Activated T-cell treated with anti-CD3 and anti-CD28 coated beads, Interleukin-2, amount 50 U/mL, for 48 hours (primary cell): ENCODE results near the gene RENBP.

ENCODE experiments used
- DNase-seq, 2 experiments: peaks; one replicate each; pipeline ENCODE4 v3.0.0-alpha.2; 2020

Gene RENBP

GRCh38 chrX:153953342-153953830, 8.9 kb upstream of the RENBP start:
- peak; percentile 92 to 93 for DNase-seq

- DNase-seq: no peak
These were observed 8.1 kb upstream of the RENBP start for GRCh38 chrX:153952373-153953026.

DNA sequence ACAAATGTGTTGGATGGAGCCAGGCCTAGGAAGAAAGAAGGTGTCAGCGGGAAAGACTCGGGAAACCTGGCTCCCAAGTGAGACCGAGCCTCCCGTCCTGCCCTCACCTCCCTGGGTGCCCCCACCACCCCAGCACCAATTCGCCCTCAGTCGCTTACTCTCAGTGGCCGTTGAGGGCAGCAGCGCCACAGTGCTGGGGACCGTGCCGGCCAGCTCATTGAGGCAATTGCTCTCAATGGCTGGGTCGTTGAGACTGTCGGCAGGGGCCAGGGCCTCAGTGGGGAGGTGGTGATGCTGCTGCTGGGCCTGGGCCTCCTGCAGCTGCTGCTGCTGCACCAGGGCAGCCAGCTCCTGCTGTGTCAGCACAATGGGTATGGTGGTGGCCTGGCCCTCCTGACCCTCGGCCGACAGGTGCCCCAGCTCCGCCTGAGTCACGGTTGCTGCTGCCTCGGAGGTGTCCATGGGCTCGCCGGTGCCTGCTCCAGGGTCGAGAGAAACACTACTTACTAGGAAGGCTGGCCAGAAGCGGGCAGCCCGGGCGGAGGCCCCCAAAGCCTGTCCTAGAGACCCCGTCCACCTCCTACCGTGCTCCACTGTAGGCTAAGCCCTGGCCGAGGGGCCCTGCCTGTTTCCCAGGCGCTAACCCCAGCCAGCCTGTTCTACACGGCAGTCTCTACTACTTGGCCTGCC, 7.4 kb upstream of the RENBP start:
- DNase-seq: no peak

GRCh38 chrX:153950127-153950526, 5.7 kb upstream of the RENBP start:
- DNase-seq: no peak

DNA sequence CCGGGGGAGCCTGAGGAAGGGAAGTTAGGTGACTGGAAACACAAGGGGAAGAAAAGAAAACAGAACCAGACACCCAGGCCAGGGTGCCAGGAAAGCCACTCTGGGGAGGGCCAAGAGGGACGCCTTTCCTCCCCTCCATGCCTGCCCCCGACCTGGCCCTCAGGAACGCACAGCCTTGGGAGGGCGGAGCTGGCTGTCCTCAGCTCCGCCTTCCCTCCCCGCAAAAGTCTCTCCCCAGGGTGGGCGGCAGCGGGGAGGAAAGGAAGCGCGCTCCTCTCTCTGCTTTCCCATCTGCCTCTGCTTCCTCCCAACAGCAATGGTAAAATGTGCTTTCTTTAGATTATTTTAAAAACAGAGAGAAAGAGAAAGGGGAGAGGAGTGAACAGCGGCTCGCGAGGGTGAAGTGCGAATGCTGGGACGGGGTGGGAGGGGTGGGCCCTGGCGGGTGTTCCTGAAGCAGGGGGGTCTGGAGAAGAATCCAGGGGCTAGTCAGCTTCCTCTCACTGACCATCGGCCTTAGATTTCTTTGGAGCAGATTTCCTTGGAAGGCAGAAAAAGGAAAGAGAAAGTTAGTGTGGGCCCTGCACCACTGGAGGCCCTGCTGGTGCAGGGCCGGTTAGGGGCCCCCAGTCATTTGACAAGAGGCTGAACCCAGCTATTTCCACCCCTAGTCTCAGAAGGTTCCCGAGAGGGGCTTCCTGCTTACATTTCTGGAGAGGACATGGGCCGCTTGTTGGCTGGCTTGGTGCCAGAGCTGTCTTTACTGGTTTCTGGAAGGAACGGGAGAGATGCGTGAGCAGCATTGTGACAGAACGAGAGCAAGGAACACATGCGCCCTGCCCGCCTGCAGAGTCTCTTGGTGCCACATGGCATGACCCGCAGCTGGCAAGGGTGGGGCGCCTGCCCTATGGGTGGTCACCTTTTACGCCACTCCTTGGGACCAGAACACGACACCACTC, 4.7 kb upstream of the RENBP start:
- no peak for DNase-seq

DNA sequence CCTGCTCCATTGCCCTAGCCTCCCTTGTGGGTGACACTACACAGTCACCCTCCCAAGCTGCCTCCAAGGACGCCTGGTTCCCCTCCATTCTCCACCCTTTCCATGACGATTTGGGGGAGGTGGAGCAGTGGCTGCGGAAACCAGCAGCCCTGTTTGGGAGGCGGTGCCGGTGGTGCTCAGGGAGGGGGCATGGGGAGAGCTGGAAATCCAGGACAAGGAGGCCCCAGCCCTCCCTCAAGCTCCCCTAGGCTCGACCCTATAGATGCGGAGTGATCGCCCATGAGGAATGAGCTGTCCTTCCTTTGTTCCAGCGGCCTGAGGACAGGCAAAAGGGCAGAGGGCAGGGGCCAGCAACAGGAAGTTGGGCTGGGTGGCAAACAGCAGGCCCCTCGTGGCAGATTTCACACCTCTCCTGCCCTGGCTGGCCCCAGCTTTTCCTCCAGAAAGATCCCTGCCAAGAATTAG, 3.6 kb upstream of the RENBP start:
- DNase-seq: no peak

- peak; percentile 89 for DNase-seq
These were observed 2.7 kb upstream of the RENBP start for GRCh38 chrX:153947009-153947769.

- no peak for DNase-seq
These were observed 1.8 kb upstream of the RENBP start for GRCh38 chrX:153945956-153946943.

DNA sequence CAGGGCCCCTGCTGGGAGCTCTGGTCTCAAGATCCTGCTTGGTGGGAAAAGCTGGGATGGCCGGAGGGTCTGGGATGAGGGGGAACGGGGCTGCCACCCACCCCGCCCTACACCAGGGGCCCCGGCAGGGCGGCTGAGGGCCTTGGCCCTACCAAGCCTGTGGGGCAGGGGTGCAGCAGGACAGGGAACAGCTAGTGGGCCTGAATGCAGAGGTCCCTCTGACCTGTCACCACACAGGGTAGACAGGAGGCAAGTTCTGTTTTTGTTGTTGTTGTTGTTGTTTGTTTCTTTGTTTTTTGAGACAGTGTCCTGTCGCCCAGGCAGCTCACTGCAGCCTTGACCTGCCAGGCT, 332 bp upstream of the RENBP start:
- DNase-seq: no peak

- no peak for DNase-seq
These were observed 2.8 kb downstream of the RENBP start for GRCh38 chrX:153941336-153942252.

DNA sequence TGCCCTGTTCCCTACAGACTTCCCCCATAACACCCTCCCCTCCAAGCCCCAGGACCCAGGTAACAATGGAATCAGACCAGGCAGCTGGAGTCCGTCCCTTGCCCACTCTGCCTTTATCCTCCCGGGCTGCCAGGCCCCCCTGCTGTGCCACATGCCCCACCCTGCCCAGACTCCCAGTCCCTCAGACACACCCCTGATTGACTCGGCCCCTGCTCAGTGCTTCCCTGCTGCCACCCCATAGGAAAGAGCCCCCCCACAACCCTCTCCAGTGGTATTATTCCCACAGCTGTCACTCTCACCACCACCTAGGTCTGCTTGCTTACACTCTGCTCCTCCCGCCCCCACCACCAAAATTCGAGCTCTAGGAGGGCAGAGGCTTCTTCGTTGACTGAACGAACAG, 4.9 kb downstream of the RENBP start:
- no peak for DNase-seq

- DNase-seq: peak in 1 of 2 experiments; percentile 46
These were observed 6.1 kb downstream of the RENBP start for GRCh38 chrX:153938226-153938786.

DNA sequence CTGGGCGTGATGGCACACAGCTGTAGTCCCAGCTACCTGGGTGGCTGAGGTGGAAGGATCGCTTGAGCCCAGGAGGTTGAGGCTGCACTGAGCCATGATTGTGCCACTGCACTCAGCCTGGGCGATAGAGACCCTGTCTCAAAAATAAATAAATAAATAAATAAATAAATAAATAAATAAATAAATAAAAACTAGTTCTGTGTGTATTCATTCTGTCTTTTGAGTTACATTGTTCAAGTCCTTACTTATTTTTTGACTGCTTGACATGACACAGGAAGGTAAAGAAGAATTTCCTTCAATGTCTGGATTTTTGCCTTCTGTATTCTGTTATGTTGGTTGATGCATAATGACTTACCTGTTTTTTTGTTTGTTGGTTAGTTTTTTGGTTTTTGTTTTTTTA, 7.4 kb downstream of the RENBP start:
- no peak for DNase-seq

GRCh38 chrX:153935326-153935851, 9.1 kb downstream of the RENBP start:
- no peak for DNase-seq

GRCh38 chrX:153934762-153935325, 9.6 kb downstream of the RENBP start, which contains the start of gene NAA10:
NAA10 (minus strand) TSS chrX:153935037; CDS start chrX:153934904, 133 bp downstream.
- peak; percentile 69 to 78 for DNase-seq

GRCh38 chrX:153934148-153934761, 10.2 kb downstream of the RENBP start:
- no peak for DNase-seq

DNA sequence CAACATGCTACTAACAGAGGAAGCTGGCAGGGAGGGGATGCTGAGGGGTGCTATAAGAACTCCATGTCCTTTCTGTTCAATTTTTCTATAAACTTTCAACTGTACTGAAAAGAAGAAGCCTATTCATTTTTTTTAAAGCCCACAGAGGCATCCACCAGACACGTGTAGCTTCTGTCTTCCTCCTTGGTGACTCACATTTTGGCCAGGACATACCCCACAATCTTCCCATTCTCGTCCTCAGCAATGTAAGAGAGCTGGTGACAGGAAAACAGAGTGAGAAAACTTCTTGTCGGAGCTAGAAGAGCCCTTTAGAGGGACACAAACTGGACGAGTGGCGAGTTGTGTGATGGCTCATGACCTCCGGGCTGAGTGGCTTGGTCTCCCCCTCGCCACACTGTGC, 10.7 kb downstream of the RENBP start:
- DNase-seq: no peak

DNA sequence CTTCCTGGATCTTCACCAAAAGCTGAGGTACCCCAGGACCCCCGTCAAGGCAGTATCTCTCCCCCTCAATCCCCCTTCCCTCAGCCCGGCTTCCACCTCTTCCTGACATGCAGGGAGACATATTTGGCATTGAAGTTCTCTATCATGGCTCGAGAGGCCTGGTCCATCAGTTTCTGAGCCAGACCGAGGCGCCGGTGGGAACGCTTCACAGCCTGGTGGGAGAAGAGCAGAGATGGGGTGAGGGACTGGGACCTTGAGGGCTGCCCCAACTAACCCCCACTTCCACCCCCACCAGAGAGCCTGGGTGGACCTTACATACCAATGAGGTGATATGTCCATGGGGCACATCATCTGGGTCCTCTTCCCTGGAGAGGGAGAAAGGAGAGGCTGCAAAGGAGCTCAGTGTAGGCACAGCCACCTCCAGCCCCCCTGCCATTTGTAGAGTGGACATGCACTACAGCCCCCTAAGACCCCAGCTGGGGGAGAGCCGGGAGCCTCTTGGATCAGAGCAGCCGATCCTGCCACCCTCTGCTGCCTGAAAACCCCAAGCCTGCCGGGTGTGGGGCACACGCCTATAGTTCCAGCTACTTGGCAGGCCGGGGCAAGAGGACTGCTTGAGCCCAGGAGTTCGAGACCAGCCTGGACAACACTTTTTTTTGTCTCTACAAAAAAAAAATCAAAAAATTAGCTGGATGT, 12.1 kb downstream of the RENBP start:
- no peak for DNase-seq
